Suprapubic skin (tissue), 4 donors: ENCODE measurements around the gene TNIK. TPM values are rescaled to one million over a fixed set of nuclear protein-coding genes. Genes with fewer than 3 reads are reported as not detected.

Experiments
- DNase-seq, 2 donors: peaks; one replicate each; pipeline ENCODE4 v3.0.0-alpha.2; 2019; ENCODE audit warnings: low spot score in 2 of 2
- H3K27ac ChIP-seq: fragments of 200-600 bp; sonication (generic); one replicate; pipeline ENCODE4 v1.5.1; 2019
- H3K27me3 ChIP-seq: fragments of 200-600 bp; sonication (generic); one replicate; pipeline ENCODE4 v1.5.1; 2019
- H3K36me3 ChIP-seq: fragments of 200-600 bp; sonication (generic); one replicate; pipeline ENCODE4 v1.5.1; 2019
- H3K4me1 ChIP-seq: fragments of 200-600 bp; sonication (generic); one replicate; pipeline ENCODE4 v1.5.1; 2019
- H3K4me3 ChIP-seq: fragments of 200-600 bp; sonication (generic); one replicate; pipeline ENCODE4 v1.5.1; 2019; ENCODE audit warnings: mild to moderate bottlenecking
- H3K9me3 ChIP-seq: fragments of 200-600 bp; sonication (generic); one replicate; pipeline ENCODE4 v1.5.1; 2019
- EP300 ChIP-seq: sonication (generic); formaldehyde crosslinking; IDR thresholded peaks from one replicate; pipeline ENCODE4 v1.6.1; 2017; ENCODE audit warnings: antibody characterized with exemption
- POLR2A ChIP-seq, 2 donors: fragments of 450-650 bp; IDR thresholded peaks; one replicate each; pipeline ENCODE4 v1.6.1; 2017; ENCODE audit warnings: antibody characterized with exemption in 2 of 2, mild to moderate bottlenecking in 2 of 2, moderate library complexity in 2 of 2
- POLR2AphosphoS5 ChIP-seq, 3 donors: sonication (generic); formaldehyde crosslinking; IDR thresholded peaks; one replicate each; pipeline ENCODE4 v1.6.1; 2017; ENCODE audit warnings: antibody characterized with exemption in 3 of 3
- WGBS: methylation state at CpG from one replicate; pipeline ENCODE4 v1.1.5; 2018; 5-methylcytosine and 5-hydroxymethylcytosine counted together
- total RNA-seq, 4 donors: library from RNA; depleted of rRNA; stranded (reverse); fragments of >200 nt; gene quantifications; one replicate each; pipeline ENCODE4 v1.1.0, GENCODE V29; 2016
- TF ChIP-seq, protein P1 (sequence below), 2 donors: fragments of 200-600 bp in 1 of 2; fragments of 450-650 bp in 1 of 2; sonication (generic) in 1 of 2; IDR thresholded peaks; one replicate each; pipeline ENCODE4 v1.5.1; 2016 to 2019; ENCODE audit warnings: antibody characterized with exemption in 2 of 2, mild to moderate bottlenecking in 1 of 2, moderate library complexity in 1 of 2

The TNIK gene
- total RNA-seq, 4 donors from 2014 or later: 2.0 to 4.3 (median 3.1) TPM

DNA sequence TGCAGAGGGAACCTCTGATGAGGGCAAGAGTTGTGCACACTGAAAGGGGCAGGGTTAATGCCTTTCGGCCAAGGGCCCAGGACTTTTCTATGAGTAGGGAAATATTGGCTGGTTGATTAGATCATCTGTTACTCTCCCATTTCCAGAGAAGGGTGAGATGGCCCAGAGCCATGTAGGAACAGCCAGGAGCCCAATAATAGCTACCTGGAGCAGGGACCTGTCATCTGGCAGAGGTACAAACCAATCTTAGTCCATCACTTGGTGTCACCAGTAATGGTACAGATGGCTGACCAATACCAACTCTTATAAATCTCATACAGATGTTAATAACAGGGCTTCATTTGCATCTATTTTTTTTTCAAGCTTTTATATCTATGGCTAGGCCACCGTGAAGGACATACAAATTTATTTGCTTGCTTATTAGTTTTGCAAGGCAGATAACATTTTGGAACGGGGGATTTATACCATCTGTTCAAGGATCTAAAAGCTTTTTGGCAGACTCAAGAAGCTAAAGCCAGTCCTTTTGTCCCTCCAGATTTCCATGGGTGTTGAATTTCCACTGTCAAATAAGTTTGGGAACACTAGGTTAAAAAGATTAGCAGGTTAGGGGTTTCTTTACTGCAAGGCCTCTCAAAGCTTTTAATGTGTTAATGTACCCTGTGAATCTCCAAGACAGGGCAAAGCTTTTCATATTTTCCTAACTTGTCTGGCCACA, 79.3 kb downstream of the TNIK start:
- 50% methylated on average over 3 of the region's 3 CpGs for WGBS
- no peaks in the 10 kb centered on the region for H3K27me3 ChIP-seq
- H3K27ac ChIP-seq: no peak overlapping the region

DNA sequence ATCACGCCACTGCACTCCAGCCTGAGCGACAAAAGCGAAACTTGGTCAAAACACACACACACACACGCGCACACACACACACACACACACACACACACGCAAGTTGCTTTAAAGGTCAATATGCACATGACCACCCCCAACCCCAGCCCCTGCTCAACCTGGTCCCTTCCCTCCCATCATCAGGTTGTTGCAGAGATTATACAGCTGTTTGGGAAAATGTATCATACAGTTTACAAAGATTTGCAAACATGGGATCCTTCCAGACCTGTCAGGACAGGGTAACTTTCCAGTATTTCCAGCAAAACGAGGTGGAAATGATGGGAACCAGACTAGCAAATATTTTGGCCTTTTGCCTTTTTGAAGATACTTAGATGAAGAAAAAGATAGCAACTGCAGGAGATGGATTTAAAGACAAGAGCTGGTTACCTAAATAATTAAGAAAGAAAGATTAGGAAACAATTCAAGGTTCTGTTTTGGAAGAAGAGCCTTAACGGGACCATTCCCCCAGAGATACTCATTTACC, 80.2 kb downstream of the TNIK start:
- no peak for TF ChIP-seq EP300
- TF ChIP-seq POLR2AphosphoS5 (IDR thresholded peaks at IDR 0.05): no peak
- TF ChIP-seq, protein P1, sequence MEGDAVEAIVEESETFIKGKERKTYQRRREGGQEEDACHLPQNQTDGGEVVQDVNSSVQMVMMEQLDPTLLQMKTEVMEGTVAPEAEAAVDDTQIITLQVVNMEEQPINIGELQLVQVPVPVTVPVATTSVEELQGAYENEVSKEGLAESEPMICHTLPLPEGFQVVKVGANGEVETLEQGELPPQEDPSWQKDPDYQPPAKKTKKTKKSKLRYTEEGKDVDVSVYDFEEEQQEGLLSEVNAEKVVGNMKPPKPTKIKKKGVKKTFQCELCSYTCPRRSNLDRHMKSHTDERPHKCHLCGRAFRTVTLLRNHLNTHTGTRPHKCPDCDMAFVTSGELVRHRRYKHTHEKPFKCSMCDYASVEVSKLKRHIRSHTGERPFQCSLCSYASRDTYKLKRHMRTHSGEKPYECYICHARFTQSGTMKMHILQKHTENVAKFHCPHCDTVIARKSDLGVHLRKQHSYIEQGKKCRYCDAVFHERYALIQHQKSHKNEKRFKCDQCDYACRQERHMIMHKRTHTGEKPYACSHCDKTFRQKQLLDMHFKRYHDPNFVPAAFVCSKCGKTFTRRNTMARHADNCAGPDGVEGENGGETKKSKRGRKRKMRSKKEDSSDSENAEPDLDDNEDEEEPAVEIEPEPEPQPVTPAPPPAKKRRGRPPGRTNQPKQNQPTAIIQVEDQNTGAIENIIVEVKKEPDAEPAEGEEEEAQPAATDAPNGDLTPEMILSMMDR (IDR thresholded peaks at IDR 0.05): no peak
- no peak for TF ChIP-seq POLR2A (IDR thresholded peaks at IDR 0.05)
- WGBS: 60% methylated on average over 7 of the region's 8 CpGs

More for the DNA sequence above, 79.3 kb downstream of the TNIK start:
- Histone ChIP-seq H3K36me3 (no peaks in the 10 kb centered on the region), H3K4me3 (no peak overlapping the region), H3K4me1 (peaks cover 2% of the 10 kb centered on the region), H3K9me3 (no peaks in the 10 kb centered on the region)
- no peak for TF ChIP-seq POLR2AphosphoS5 (IDR thresholded peaks at IDR 0.05)
- TF ChIP-seq EP300: no peak
- TF ChIP-seq, protein P1 (IDR thresholded peaks at IDR 0.05): no peak
- TF ChIP-seq POLR2A (IDR thresholded peaks at IDR 0.05): no peak
- DNase-seq: no peak

DNA sequence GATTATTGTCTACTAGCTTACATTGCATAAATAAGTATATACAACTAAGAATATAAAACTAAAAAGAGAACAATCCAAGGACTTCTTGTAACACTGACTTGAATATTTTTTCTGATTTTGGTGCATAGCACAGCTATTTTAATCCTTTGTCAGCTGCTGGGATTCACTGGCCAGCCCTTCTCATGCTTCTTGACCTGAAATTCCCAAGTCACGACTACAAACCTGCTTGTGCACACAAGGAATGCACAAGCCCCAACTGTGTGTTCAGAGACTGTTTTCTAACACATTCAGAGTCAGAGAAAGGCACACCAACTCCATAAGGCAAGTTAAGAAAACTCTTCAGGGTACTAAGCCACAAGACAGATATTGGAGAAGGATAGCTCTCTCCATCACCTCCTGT, 80.9 kb downstream of the TNIK start:
- TF ChIP-seq EP300 (no peak), POLR2A (IDR thresholded peaks at IDR 0.05) (no peak), POLR2AphosphoS5 (IDR thresholded peaks at IDR 0.05) (no peak)
- TF ChIP-seq, protein P1 (IDR thresholded peaks at IDR 0.05): no peak
- peaks cover 2% of the 10 kb centered on the region for H3K4me1 ChIP-seq
- no peaks in the 10 kb centered on the region for H3K36me3 ChIP-seq
- no peaks in the 10 kb centered on the region for H3K9me3 ChIP-seq
- 94% methylated on average over 1 of the region's 1 CpG for WGBS
- DNase-seq: no peak
- no peak overlapping the region for H3K4me3 ChIP-seq
- H3K27me3 ChIP-seq: no peaks in the 10 kb centered on the region
- H3K27ac ChIP-seq: no peak overlapping the region

More for the DNA sequence above, 80.2 kb downstream of the TNIK start:
- Histone ChIP-seq H3K36me3 (no peaks in the 10 kb centered on the region), H3K9me3 (no peaks in the 10 kb centered on the region), H3K27ac (no peak overlapping the region), H3K4me3 (no peak overlapping the region), H3K27me3 (no peaks in the 10 kb centered on the region), H3K4me1 (peaks cover 2% of the 10 kb centered on the region)
- DNase-seq: no peak

DNA sequence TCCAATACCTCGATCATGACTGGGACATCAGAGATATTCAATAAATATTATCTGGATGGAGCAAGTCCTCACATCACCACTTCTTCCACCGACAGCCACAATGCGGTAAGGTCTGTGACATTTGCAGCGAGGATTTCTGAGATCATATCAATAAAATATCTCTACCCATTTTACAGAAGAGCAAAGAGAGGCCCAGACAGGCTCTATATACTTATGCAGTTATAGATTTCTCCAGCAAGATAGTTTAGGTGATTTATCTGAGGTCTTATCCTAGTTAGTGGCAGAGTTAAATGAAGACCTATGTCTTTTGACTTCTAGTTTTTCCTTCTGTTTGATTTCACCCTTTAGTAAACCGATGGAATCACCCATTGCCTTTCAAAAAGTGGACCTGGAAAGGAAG, 81.6 kb downstream of the TNIK start:
- no peak overlapping the region for H3K4me3 ChIP-seq
- no peaks in the 10 kb centered on the region for H3K9me3 ChIP-seq
- DNase-seq: no peak
- WGBS: 97% methylated on average over 5 of the region's 5 CpGs
- H3K27ac ChIP-seq: no peak overlapping the region
- H3K4me1 ChIP-seq: peaks cover 2% of the 10 kb centered on the region
- TF ChIP-seq POLR2AphosphoS5 (IDR thresholded peaks at IDR 0.05) (no peak), EP300 (no peak), POLR2A (IDR thresholded peaks at IDR 0.05) (no peak)
- TF ChIP-seq, protein P1 (IDR thresholded peaks at IDR 0.05): no peak
- no peaks in the 10 kb centered on the region for H3K27me3 ChIP-seq
- H3K36me3 ChIP-seq: no peaks in the 10 kb centered on the region

DNA sequence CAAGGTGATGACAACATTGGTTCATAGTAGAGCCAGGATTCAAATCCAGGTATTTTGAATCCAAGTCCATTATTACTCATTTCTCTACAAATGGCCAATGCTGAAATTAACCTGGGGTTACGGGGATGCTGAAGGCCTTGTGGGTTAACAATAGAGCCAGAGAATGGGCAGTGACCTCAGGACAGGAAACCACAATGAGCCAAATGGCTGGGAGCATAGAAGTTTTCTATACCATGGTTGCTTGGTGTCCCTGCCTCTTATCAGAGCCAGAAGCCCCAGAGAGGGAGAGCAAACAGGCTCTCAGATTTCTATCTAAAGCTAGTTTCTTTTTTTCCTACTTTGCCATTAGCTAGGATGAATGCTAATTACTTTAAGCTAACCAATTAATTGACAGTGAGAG, 82.3 kb downstream of the TNIK start:
- Histone ChIP-seq H3K9me3 (no peaks in the 10 kb centered on the region), H3K4me3 (no peak overlapping the region), H3K36me3 (no peaks in the 10 kb centered on the region), H3K27ac (no peak overlapping the region), H3K27me3 (no peaks in the 10 kb centered on the region), H3K4me1 (peaks cover 2% of the 10 kb centered on the region)
- DNase-seq: no peak
- TF ChIP-seq POLR2AphosphoS5 (IDR thresholded peaks at IDR 0.05): no peak
- TF ChIP-seq POLR2A (IDR thresholded peaks at IDR 0.05): no peak
- TF ChIP-seq, protein P1 (IDR thresholded peaks at IDR 0.05): no peak
- TF ChIP-seq EP300: no peak
- 86% methylated on average over 1 of the region's 1 CpG for WGBS
